Mucosa of stomach (tissue), 1 donor: ENCODE measurements around the gene LMNA.
A peak's percentile ranks its signal among the peaks of the same experiment; 100 is the strongest.

ENCODE experiments used
- H3K27me3 ChIP-seq: one replicate; pipeline ENCODE4 v1.7.0; 2013; ENCODE audit warnings: mild to moderate bottlenecking, low read length; ENCODE audit not compliant: control insufficient read depth, insufficient read depth
- H3K36me3 ChIP-seq: one replicate; pipeline ENCODE4 v1.7.0; 2013; ENCODE audit warnings: low read length; ENCODE audit not compliant: control insufficient read depth, insufficient read depth
- H3K4me1 ChIP-seq: one replicate; pipeline ENCODE4 v1.7.0; 2013; ENCODE audit warnings: mild to moderate bottlenecking, low read length; ENCODE audit not compliant: control insufficient read depth, insufficient read depth
- H3K4me3 ChIP-seq: one replicate; pipeline ENCODE4 v1.7.0; 2013; ENCODE audit warnings: low read length
- H3K9ac ChIP-seq: one replicate; pipeline ENCODE4 v1.7.0; 2013; ENCODE audit warnings: mild to moderate bottlenecking, low read length, moderate library complexity
- H3K9me3 ChIP-seq: one replicate; pipeline ENCODE4 v1.7.0; 2013; ENCODE audit warnings: mild to moderate bottlenecking, low read length, moderate library complexity; ENCODE audit not compliant: control insufficient read depth
- donor health status: Pancreatic carcinoma.

Gene LMNA

GRCh38 chr1:156075775-156076204 is 38.7 kb upstream of the LMNA start:
- H3K4me1 ChIP-seq, result peaks cover 11% of the 10 kb centered on the region
- no peak overlapping the region for H3K4me3 ChIP-seq
- no peaks in the 10 kb centered on the region for H3K9me3 ChIP-seq
- H3K27me3 ChIP-seq, result no peaks in the 10 kb centered on the region
- no peak overlapping the region for H3K9ac ChIP-seq
- no peaks in the 10 kb centered on the region for H3K36me3 ChIP-seq

- H3K36me3 ChIP-seq, result no peaks in the 10 kb centered on the region
- peaks cover 11% of the 10 kb centered on the region for H3K4me1 ChIP-seq
- no peaks in the 10 kb centered on the region for H3K9me3 ChIP-seq
- H3K27me3 ChIP-seq, result no peaks in the 10 kb centered on the region
- no peak overlapping the region for H3K4me3 ChIP-seq
- H3K9ac ChIP-seq, result no peak overlapping the region
Measured at GRCh38 chr1:156076609-156077429, 37.7 kb upstream of the LMNA start.

GRCh38 chr1:156077430-156077760 is 37.1 kb upstream of the LMNA start:
- no peak overlapping the region for H3K4me3 ChIP-seq
- peaks cover 11% of the 10 kb centered on the region for H3K4me1 ChIP-seq
- H3K27me3 ChIP-seq, result no peaks in the 10 kb centered on the region
- H3K9me3 ChIP-seq, result no peaks in the 10 kb centered on the region
- H3K36me3 ChIP-seq, result no peaks in the 10 kb centered on the region
- H3K9ac ChIP-seq, result no peak overlapping the region

GRCh38 chr1:156078728-156079127 is 35.8 kb upstream of the LMNA start:
- Histone ChIP-seq H3K36me3 (no peaks in the 10 kb centered on the region), H3K27me3 (no peaks in the 10 kb centered on the region), H3K4me1 (peaks cover 17% of the 10 kb centered on the region)

GRCh38 chr1:156079762-156080161 is 34.7 kb upstream of the LMNA start:
- Histone ChIP-seq H3K9me3 (no peaks in the 10 kb centered on the region), H3K9ac (no peak overlapping the region), H3K4me1 (peaks cover 17% of the 10 kb centered on the region), H3K4me3 (no peak overlapping the region), H3K27me3 (no peaks in the 10 kb centered on the region), H3K36me3 (no peaks in the 10 kb centered on the region)

More at GRCh38 chr1:156078728-156079127, 35.8 kb upstream of the LMNA start:
- Histone ChIP-seq H3K9me3 (no peaks in the 10 kb centered on the region), H3K9ac (no peak overlapping the region), H3K4me3 (no peak overlapping the region)

GRCh38 chr1:156080241-156080862 is 34.2 kb upstream of the LMNA start:
- H3K4me1 ChIP-seq, result peaks cover 17% of the 10 kb centered on the region
- no peaks in the 10 kb centered on the region for H3K9me3 ChIP-seq
- no peaks in the 10 kb centered on the region for H3K36me3 ChIP-seq
- H3K4me3 ChIP-seq, result no peak overlapping the region
- no peaks in the 10 kb centered on the region for H3K27me3 ChIP-seq
- H3K9ac ChIP-seq, result no peak overlapping the region

- Histone ChIP-seq H3K9ac (no peak overlapping the region), H3K9me3 (no peaks in the 10 kb centered on the region), H3K4me3 (no peak overlapping the region), H3K36me3 (no peaks in the 10 kb centered on the region), H3K27me3 (no peaks in the 10 kb centered on the region), H3K4me1 (peaks cover 15% of the 10 kb centered on the region)
Measured at GRCh38 chr1:156080863-156081179, 33.7 kb upstream of the LMNA start.

GRCh38 chr1:156081180-156081916 is 33.2 kb upstream of the LMNA start:
- peak overlapping the region; percentile 64 for H3K9ac ChIP-seq
- H3K9me3 ChIP-seq, result no peaks in the 10 kb centered on the region
- H3K36me3 ChIP-seq, result no peaks in the 10 kb centered on the region
- peaks cover 11% of the 10 kb centered on the region for H3K4me1 ChIP-seq
- H3K4me3 ChIP-seq, result no peak overlapping the region
- no peaks in the 10 kb centered on the region for H3K27me3 ChIP-seq

GRCh38 chr1:156081917-156082308 is 32.6 kb upstream of the LMNA start:
- Histone ChIP-seq H3K4me1 (peaks cover 11% of the 10 kb centered on the region), H3K9me3 (no peaks in the 10 kb centered on the region), H3K9ac (peak overlapping the region; percentile 64), H3K36me3 (no peaks in the 10 kb centered on the region), H3K4me3 (no peak overlapping the region), H3K27me3 (no peaks in the 10 kb centered on the region)

GRCh38 chr1:156082309-156083091 is 32.0 kb upstream of the LMNA start, which contains the start of gene MEX3A:
Gene MEX3A, minus strand, starts transcription at chr1:156082465. Its CDS starts 467 bp downstream, at chr1:156081998.
- Histone ChIP-seq H3K4me3 (peak within 1 kb of the TSS; percentile 31), H3K9ac (peak within 1 kb of the TSS; percentile 64), H3K36me3 (no peaks in the 10 kb centered on the region), H3K4me1 (peaks cover 11% of the 10 kb centered on the region), H3K27me3 (no peaks in the 10 kb centered on the region), H3K9me3 (no peaks in the 10 kb centered on the region)

GRCh38 chr1:156083800-156084790 is 30.4 kb upstream of the LMNA start:
- Histone ChIP-seq H3K4me1 (peaks cover 6% of the 10 kb centered on the region), H3K4me3 (no peak overlapping the region), H3K36me3 (no peaks in the 10 kb centered on the region), H3K9ac (peak overlapping the region; percentile 25), H3K9me3 (no peaks in the 10 kb centered on the region), H3K27me3 (no peaks in the 10 kb centered on the region)
